Fibroblast of skin of left quadriceps (primary cell): ENCODE results near the gene PDIA2.
"Not testable (repeated sequence)": the region's sequence is repeated elsewhere in the genome, so short reads cannot be mapped to it uniquely, and the experiment has no call there.

Source experiments
- DNase-seq, 2 experiments: peaks; one replicate each; pipeline ENCODE4 v3.0.0-alpha.2; 2013; ENCODE audit warnings: low read depth in 2 of 2

Gene PDIA2, protein sequence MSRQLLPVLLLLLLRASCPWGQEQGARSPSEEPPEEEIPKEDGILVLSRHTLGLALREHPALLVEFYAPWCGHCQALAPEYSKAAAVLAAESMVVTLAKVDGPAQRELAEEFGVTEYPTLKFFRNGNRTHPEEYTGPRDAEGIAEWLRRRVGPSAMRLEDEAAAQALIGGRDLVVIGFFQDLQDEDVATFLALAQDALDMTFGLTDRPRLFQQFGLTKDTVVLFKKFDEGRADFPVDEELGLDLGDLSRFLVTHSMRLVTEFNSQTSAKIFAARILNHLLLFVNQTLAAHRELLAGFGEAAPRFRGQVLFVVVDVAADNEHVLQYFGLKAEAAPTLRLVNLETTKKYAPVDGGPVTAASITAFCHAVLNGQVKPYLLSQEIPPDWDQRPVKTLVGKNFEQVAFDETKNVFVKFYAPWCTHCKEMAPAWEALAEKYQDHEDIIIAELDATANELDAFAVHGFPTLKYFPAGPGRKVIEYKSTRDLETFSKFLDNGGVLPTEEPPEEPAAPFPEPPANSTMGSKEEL

DNA sequence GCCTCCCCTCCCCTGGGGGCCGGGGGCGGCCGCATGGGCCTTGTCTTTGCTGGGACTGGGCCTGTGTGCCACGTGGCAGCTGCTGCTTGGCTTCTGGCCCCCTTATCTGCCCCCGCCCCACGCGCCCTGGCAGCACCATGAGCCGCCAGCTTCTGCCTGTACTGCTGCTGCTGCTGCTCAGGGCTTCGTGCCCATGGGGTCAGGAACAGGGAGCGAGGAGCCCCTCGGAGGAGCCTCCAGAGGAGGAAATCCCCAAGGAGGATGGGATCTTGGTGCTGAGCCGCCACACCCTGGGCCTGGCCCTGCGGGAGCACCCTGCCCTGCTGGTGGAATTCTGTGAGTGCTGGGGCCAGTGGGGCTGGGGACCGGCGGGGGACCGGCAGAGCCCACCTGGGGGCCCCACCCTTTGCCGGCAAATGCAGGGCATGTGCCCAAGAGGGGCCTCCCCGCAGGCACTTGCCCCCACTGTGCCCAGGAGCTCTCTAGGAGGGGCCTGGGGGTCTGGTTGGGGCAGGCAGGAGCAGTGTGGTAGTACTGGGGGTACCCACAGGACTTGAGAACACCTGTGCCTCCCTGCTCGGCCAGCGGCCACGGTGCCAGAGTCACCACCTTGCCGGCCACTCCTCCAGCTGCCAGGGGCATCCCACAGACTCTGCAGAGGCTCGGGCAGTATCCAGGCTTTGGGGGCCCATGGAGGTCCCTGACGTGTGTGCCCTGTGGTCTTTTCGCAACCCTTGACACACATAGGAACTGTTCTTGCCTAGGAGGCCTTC is at the start of gene PDIA2:
Gene PDIA2, plus strand, starts transcription at position 132 of the 773 bp plus-strand sequence. Its CDS starts 6 bp downstream, at position 138.
- DNase-seq = no peak

DNA sequence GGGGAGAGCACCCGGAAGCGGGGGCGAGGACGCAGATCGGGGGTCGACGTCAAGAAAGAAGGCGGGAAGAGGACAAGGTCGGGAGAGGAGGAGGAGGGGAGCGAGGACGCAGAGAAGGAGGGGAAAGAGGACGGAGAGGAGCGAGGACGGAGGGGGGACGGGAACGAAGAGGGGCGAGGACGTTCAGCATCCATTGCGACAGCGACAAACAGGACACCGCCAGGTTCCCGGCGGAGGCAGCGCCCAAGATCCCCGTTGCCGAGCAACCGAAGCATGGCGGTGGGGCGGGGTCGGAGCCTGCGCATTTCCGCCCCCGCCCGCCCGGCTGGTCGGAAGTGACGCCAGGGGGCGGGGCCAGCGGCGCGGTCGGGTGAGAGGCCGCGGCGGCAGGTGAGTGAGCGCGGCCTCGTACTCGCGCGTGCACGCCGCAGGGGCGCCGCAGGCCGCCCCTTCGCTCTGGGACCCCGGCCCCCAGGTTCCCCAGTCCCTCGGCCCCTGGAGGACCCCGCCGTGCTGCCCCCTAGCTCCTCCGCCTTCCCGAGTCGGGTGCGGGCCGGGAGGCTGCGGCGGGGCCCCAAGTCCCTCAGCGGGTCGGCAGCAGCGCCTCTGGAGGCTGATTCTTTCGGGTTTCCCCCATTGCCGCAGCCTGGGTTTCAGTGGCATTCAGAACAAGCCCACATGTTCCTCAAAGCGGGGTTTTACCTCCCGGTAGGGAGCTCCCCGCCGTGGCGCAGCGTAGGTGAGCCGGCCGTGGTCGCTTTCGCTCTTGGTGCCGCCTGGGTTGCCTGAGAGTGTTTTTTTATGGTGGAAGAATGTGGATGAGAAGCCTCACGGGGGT is 48.3 kb upstream of the PDIA2 start, which contains the start of gene FAM234A:
Gene FAM234A, plus strand, starts transcription at position 354 of the 838 bp plus-strand sequence. CDS start 19,593 bp downstream, outside the sequence.
- peak; percentile 66 to 69 for DNase-seq

DNA sequence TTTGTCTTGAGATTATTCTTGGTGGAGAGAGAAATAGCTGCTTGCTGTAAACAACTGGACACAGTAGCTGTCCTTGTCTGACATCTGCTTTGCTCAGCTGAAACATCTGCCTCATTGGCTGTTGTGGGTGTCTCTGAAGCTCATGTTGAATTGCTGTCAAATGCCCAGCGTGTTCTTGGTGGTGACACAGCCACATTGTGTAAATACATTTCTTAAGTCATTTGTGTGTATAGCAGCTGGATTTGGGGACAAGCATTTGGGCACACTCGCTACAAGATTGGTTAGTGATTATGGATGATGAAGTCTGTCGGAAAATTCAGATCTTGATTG is 43.1 kb upstream of the PDIA2 start:
- DNase-seq = no peak

DNA sequence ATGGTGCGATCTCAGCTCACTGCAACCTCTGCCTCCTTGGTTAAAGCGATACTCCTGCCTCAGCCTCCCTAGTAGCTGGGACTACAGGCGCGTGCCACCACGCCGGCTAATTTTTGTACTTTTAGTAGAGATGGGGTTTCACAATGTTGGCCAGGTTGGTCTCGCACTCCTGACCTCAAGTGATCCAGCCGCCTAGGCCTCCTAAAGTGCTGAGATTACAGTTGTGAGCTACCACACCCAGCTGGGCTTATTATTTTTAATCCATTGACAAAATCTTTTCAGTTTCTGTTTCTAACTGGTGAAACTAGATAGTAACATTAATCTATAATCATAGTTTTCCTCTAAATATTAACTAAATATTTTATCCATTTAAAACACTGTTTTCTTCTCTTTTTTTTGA is 42.4 kb upstream of the PDIA2 start:
- no peak for DNase-seq

DNA sequence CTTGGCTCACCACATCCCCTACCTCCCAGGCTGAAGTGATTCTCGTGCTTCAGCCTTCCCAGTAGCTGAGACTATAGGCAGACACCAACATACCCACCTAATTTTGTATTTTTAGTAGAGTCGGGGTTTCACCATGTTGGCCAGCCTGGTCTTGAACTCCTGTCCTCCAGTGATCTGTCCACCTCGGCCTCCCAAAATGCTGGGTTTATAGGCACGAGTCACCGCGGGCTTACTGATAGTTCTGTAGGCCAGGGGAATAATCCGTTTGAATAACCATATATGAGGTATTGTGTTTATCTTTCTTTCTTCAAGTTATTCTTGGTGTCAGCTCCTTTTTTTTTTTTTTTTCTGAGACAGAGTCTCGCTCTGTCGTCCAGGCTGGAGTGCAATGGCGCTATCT is 40.7 kb upstream of the PDIA2 start:
- no peak for DNase-seq

DNA sequence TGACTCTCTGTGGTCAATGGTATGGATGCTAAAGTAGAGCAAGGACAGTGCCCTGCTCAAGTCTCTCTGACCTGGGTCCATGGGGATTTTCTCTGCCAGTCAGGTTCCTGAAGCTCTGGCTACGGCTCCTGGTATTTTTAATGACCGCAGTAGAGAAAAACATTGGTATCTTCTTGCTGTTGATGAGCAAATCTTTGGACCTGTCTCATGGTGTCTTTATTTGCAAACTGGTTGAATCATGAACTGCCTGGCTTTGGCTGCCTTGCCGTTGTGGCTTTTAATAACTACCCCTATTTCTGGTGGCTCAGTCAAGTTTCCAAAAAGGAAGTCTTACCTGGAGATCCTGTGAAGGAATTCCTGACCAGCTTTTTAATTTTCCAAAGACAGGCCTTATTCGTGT is 39.6 kb upstream of the PDIA2 start:
- no peak for DNase-seq

DNA sequence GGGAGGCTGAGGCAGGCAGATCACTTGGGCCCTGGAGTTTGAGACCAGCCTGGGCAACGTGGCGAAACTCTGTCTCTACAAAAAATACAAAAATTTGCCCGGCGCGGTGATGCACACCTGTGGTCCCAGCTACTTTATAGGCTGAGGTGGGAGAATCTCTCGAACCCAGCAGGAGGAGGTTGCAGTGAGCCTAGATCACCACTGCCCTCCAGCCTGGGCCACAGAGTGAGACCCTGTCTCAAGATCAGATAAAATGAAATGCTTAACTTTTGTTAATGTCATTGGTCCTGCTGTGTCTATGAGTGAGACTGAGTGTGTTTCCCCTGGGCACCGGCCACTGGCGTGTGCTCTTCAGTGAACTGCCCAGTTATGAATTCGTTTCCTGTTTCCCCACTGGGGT is 37.9 kb upstream of the PDIA2 start:
- no peak for DNase-seq

DNA sequence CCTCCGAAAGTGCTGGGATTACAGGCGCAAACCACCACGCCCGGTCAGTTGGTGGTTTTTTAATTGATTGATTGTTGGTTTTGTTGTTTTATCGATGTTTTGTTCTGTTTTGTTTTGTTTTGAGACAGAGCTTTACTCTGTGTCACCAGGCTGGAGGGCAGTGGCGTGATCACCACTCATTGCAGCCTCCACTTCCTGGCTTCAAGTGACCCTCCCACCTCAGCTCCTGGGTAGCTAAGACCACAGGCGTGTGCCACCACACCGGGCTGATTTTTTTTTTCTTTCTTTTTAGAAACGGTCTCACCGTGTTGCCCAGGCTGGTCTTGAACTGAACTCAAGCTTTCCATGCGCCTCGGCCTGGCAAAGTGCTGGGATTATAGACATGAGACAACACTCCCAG is 35.9 kb upstream of the PDIA2 start:
- no peak for DNase-seq

DNA sequence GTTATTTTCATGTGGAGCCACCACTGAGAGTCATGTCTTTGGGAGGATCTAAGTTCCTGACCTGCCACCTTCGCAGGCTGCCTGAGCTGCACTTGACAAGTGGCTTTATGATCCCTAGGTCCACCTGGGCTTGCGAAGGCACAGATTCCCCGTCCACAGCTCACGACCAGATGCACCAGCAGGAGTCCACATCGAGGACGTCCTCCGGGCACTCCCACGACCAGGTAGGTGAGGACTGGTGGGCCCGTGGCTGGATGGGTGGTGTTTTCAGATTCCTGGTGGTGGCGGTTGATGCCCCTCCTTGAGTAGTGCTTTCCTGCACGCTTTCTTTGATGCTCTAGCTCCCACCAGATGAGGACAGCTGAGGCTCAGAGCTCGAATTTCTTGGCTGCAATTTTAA is 33.5 kb upstream of the PDIA2 start:
- DNase-seq = no peak

DNA sequence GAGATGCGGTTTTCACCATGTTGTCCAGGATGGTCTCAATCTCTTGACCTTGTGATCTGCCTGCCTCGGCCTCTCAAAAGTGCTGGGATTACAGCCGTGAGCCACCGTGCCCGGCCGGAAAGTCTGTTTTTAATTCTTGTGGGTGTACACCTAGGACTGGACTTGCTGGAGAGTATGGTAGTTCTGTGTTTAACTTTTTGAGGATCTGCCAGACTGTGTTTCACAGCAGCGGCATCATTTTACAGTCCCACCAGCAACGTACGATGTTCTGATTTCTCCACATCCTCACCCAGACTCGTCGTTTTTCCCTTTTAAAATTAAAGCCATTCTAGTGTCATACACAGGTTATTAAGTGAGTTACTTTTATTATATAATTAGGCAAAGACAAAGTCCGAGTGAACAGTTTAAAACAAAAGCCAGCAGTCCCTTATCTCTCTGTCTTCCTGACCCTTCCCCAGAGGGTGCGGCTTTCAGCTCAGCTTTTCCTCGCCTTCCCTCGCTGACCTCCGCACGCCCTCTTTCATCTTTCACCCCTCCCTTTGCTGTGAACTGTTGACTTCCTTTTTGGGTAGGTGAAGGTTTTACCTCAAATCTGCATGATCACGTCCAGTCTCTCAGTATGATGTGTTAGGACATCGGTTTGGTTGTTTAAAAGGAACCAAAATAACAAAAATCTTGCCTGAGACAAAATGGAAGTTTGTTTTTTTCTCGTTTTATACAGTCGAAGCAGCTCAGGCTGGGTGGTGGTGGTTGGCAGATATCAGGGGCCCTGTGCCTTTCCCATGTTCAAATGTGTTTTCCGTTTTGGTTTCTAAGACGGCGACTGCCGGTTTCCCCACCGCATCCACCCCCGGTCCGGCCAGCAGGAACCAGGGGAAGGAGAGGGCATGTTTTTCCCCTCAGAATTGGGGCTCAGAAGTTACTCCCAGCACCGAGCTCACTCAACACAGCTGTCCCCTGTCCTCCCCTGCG is 30.3 kb upstream of the PDIA2 start:
- no peak for DNase-seq

DNA sequence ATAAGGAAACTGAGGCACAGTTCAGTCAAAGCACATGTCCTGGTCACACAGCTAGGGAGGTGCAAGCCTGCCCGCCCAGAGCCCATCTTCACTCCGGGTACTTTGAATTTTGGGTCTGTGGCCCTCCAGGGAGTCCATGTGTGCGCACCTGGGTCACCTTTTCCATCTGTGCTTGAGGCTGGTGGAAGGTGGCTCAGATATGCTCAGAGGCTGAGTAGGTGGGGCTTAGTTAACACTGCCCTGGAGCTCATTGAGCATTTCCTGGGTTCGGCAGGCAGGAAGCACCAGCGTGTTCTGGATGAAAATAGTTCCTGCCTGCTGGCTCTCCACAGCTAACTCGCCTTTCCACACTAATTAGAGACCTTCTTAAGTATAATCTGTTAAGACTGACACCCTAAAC is 29.1 kb upstream of the PDIA2 start:
- DNase-seq = no peak

DNA sequence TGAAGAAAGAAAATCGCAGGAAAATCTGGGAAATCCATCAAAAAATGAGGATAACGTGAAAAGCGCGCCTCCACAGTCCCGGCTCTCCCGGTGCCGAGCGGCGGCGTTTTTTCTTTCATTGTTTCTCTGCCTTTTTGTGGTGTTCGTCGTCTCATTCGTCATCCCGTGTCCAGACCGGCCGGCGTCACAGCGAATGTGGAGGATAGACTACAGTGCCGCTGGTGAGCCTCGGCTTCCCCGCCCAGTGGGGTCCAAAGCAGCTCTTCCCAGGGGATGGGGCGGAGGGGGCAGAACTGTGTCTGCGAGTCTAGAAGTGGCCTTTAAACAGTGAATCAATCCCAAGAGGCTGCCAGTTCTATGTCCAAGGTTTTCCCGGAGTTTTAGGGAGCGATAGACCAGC is 28.5 kb upstream of the PDIA2 start:
- DNase-seq = no peak

DNA sequence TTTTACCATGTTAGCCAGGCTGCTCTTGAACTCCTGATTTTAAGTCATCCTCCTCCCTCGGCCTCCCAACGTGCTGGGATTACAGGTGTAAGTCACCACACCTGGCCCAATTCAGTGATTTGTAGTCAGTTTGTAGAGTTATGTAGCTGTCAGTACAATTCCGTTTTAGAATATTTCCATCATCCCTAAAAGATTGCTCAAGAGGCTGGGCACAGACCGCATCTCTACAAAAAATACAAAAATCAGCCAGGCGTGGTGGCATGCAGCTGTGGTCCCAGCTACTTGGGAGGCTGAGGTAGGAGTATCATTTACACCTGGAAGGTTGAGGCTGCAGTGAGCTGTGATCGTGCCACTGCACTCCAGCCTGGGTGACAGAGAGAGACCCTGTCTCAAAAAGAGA is 27.8 kb upstream of the PDIA2 start:
- DNase-seq = no peak

DNA sequence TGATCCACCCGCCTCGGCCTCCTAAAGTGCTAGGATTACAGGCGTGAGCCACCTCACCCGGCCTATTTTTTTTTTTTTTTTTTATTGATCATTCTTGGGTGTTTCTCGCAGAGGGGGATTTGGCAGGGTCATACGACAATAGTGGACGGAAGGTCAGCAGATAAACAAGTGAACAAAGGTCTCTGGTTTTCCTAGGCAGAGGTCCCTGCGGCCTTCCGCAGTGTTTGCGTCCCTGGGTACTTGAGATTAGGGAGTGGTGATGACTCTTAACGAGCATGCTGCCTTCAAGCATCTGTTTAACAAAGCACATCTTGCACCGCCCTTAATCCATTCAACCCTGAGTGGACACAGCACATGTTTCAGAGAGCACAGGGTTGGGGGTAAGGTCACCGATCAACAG is 24.9 kb upstream of the PDIA2 start:
- DNase-seq = not testable (repeated sequence)

DNA sequence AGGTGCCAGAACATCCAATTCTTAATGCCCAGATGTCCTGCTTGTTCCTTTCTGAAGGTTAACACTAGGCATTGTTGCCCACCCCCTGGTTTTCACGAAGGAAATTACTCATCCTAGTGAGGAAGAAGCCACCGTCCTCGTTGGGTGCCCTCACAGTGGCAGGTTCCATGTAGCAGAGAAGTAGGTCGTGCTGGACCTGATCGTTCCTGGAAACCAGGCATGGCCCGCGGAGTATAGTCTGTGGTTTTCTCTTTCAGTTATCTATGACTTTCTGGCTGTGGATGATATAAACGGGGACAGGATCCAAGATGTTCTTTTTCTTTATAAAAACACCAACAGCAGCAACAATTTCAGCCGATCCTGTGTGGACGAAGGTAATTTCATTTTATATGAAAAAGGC is 23.7 kb upstream of the PDIA2 start:
- DNase-seq = no peak

DNA sequence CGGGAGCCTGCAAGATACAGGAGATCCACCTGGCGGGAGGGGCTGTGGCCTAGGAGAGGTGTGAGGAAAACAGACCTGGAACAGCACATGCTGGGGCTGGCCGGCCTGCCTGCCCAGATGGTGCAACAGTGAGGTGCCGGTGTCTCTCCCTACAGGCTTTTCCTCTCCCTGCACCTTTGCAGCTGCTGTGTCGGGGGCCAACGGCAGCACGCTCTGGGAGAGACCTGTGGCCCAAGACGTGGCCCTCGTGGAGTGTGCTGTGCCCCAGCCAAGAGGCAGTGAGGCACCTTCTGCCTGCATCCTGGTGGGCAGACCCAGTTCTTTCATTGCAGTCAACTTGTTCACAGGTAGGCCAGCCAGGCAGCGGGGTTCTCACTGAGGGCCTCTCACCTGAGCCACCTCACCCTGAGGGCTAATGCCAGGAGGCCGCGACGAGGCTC is 23.1 kb upstream of the PDIA2 start:
- no peak for DNase-seq

DNA sequence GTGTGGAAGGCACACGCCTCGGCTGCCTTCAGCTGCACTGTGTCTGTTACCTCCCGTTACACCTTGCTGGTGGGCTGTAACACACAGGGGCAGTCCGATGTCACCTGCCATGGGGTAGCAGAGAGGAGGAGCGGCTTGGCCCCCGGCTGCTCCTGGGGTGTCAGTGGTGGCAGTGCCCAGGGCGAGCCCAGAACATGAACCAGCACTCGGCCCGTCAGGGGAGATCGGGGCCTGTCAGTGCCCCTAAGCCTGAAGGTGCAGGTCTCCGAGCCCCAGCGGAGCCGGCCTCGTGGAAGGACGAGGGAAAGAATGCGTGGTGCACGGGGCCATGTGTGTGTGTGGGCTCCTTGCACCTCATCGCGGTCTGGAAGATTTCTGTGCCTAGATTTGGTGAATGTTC is 22.6 kb upstream of the PDIA2 start:
- no peak for DNase-seq

DNA sequence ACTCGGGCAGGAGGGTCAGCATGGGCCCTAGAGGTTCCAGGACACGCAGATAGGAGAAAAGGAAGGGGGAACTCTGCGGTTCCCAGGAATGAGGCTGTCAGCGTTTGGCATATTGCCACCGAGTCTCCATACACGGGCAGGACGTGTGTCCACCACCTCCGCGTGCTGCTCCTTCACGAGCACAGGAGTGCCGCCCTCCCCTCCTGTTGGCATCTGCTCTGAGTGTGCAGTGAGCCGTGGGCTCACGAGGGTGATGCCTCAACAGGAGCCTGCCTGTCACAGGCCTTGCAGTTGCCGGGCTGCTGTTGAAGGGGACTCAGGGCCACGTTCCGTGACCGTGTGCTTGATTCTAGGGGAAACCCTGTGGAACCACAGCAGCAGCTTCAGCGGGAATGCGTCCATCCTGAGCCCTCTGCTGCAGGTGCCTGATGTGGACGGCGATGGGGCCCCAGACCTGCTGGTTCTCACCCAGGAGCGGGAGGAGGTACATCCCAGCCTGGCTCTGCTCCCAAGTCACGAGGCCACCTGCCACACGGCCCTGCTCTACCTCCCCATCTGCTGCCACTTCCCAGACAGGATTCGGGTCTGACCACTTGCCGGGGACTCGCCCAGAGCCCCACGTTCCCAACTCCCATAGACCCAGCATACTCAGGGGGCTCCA is 21.8 kb upstream of the PDIA2 start:
- no peak for DNase-seq

DNA sequence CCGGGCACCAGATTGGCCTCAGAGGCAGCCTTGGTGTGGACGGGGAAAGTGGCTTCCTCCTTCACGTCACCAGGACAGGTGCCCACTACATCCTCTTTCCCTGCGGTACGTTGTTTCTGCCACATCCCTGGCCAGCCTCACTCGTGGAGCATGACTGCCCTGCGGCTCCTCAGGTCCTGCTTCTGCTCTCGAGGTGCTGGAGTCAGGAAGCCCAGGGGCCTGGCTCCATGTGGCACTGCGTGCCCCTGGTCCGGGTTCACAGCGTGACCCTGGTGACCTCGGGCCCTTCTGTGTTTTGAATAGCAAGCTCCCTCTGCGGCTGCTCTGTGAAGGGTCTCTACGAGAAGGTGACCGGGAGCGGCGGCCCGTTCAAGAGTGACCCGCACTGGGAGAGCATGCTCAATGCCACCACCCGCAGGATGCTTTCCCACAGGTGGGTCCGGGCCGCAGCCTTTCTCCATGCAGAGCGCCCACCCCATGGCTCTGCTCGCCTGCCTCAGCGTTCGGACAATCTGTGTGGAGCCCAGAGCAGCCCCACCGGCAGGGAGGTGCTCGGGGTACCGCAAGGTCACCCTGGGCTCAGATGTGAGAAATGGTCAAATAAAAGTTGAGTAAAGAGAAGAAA is 20.7 kb upstream of the PDIA2 start:
- no peak for DNase-seq
